Fibroblast of villous mesenchyme (primary cell): ENCODE results near the gene DNPEP. TPM values are rescaled to one million over a fixed set of nuclear protein-coding genes. Genes with fewer than 3 reads are reported as not detected.

ENCODE experiments used
- DNase-seq: peaks from one replicate; pipeline ENCODE4 v3.0.0-alpha.2; 2010; ENCODE audit warnings: low read depth
- H3K4me3 ChIP-seq: 2 replicates; pipeline ENCODE4 v1.5.1; 2011; ENCODE audit warnings: low read depth, mild to moderate bottlenecking, low read length
- small RNA-seq: library from RNA; depleted of rRNA; stranded (forward); fragments of <200 nt; gene quantifications from one replicate; pipeline ENCODE3, GENCODE V24; 2012
- total RNA-seq: library from RNA; depleted of rRNA; stranded (reverse); fragments of >200 nt; gene quantifications from 2 replicates; pipeline ENCODE4 v1.2.3, GENCODE V29; 2012
- TF ChIP-seq, protein P1 (sequence below): IDR thresholded peaks from 2 replicates; pipeline ENCODE4 v1.5.1; 2012; ENCODE audit warnings: low read depth, mild to moderate bottlenecking, low read length; ENCODE audit not compliant: insufficient read depth

DNPEP gene
- total RNA-seq, 1 donor, result 64.8 TPM

DNA sequence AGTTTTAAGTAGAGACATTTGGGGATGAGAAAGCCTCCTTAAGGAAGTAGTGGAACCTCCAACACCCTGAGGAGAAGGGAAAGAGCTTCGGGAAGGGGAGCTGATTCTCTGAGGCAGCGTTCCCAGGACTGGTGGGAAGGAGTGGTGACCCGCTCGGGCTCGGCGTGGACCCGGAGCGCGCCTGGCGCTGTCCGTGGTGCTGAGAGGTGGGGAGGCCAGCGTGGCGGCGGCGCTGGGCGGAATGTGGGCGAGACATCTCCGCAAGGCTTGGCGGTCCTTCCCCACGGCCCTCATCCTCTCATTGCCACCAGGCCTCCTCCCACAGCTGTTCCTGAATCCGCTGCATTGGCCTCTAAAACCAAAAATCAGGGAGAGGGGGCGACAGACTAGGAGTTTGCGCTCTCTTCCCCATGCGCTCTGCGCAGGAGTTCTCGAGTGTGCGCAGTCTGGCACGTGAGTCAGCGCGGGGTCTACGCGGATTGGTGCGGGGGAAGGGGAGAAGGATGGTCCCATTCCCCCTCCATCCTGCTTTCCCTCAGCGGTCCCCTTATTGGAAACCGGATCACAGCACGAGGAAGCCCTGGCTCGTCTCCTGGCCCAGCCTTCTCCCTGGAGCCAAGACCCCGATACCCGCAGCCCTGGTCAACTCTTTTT lies 56.0 kb downstream of the DNPEP start:
- H3K4me3 ChIP-seq, result no peak overlapping the region
- DNase-seq, result peak; percentile 34
- TF ChIP-seq, protein P1, sequence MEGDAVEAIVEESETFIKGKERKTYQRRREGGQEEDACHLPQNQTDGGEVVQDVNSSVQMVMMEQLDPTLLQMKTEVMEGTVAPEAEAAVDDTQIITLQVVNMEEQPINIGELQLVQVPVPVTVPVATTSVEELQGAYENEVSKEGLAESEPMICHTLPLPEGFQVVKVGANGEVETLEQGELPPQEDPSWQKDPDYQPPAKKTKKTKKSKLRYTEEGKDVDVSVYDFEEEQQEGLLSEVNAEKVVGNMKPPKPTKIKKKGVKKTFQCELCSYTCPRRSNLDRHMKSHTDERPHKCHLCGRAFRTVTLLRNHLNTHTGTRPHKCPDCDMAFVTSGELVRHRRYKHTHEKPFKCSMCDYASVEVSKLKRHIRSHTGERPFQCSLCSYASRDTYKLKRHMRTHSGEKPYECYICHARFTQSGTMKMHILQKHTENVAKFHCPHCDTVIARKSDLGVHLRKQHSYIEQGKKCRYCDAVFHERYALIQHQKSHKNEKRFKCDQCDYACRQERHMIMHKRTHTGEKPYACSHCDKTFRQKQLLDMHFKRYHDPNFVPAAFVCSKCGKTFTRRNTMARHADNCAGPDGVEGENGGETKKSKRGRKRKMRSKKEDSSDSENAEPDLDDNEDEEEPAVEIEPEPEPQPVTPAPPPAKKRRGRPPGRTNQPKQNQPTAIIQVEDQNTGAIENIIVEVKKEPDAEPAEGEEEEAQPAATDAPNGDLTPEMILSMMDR, result no peak

GRCh38 chr2:219327719-219328118 lies 60.0 kb downstream of the DNPEP start:
- TF ChIP-seq, protein P1, result no peak
- no peak for DNase-seq

DNA sequence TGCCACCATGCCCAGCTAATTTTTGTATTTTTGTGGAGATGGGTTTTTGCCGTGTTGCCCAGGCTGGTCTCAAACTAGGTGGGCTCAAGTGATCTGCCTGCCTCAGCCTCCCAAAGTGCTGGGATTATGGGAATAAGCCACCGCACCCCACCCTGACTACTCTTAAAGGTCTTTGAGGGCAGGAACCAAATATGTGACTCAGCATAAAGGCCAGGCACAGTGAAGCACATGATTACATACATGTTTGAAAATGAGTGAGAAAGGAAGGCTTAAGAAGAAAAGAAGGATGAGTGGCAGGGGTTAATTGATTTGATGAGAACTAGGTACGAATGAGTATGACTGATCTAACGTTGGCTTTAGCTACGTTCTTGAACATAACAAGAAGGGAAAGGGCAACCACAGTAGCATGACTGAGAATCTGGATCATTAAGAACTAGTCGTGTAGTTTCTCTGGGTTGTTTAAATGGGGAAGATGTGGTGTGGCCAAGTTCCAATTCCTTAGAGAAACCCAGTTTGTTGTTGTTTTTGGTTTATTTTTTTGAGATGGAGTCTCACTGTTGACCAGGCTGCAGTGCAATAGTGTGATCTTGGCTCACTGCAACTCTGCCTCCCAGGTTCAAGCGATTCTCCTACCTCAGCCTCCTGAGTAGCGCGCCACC lies 61.9 kb downstream of the DNPEP start:
- no peak for DNase-seq
- TF ChIP-seq, protein P1, result no peak
- H3K4me3 ChIP-seq, result no peak overlapping the region

More at GRCh38 chr2:219327719-219328118, 60.0 kb downstream of the DNPEP start:
- no peak overlapping the region for H3K4me3 ChIP-seq

DNA sequence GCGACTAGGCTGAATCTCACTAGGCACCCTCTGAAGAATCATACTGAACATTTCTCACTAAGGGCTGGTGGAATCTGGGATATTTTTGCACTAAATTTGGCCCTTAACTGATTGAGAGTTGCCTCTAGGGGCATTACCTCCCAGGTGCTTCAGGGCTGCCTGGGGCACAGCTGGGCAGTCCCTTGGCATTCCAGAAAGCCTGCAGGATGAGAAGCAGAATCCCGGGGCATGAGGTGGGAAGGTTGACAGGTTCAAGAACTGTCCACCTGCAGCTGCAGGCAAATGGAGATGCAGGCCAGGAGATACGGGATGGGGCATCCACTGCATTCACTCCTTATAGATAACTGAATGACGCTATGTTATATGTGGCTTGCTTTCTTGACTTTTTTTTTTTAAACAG lies 62.6 kb downstream of the DNPEP start:
- DNase-seq, result no peak
- TF ChIP-seq, protein P1, result no peak

DNA sequence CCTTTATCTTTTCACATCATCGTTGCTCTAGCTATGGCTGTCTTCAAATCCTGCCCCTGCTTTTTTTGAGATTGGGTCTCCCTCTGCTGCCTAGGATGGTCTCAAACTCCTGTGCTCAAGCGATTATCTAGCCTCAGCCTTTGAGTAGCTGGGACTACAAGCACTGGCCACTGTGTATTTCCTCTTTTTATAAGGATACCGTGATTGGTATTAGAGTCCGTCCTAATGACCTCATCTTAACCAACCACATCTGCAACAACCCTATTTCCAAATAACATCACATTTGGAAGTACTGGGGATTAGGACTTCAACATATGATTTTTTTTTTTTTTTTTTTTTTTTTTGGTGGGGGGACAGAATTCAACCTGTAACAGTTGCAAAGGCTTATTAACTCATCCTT lies 64.3 kb downstream of the DNPEP start:
- H3K4me3 ChIP-seq, result no peak overlapping the region
- no peak for DNase-seq
- TF ChIP-seq, protein P1, result no peak

More for the DNA sequence above, 62.6 kb downstream of the DNPEP start:
- H3K4me3 ChIP-seq, result no peak overlapping the region

Small RNAs within 50 kb of the gene (small RNA-seq; reads per million reads assigned to genes)
- gene AC053503.3, result not detected

Other genes starting within 250 kb of the DNPEP start
- gene NHEJ1, start 227.1 kb downstream of the DNPEP start, total RNA-seq, result 21.9 and 24.2 TPM in 2 replicates
- gene SLC23A3, start 217.9 kb downstream of the DNPEP start, total RNA-seq, result 0.64 and 0.86 TPM in 2 replicates
- gene CNPPD1, start 211.0 kb downstream of the DNPEP start, total RNA-seq, result 17.7 and 19.6 TPM in 2 replicates
- 57.4 and 62.5 TPM in 2 replicates for gene RETREG2, start 209.6 kb downstream of the DNPEP start, total RNA-seq
- gene ZFAND2B, start 181.1 kb downstream of the DNPEP start, total RNA-seq, result 25.5 and 29.3 TPM in 2 replicates
- 17.7 and 31.1 TPM in 2 replicates for gene ABCB6, start 169.0 kb downstream of the DNPEP start, total RNA-seq
- 36.7 and 38.4 TPM in 2 replicates for gene ATG9A, start 158.3 kb downstream of the DNPEP start, total RNA-seq
- gene ANKZF1, start 158.1 kb downstream of the DNPEP start, total RNA-seq, result 22.0 and 22.9 TPM in 2 replicates
- gene GLB1L, start 142.5 kb downstream of the DNPEP start, total RNA-seq, result 11.0 and 15.5 TPM in 2 replicates
- gene STK16, start 142.4 kb downstream of the DNPEP start, total RNA-seq, result 22.9 and 23.2 TPM in 2 replicates
- gene TUBA4B, start 134.7 kb downstream of the DNPEP start, total RNA-seq, result not detected in 2 replicates
- 6.1 and 27.6 TPM in 2 replicates for gene TUBA4A, start 134.0 kb downstream of the DNPEP start, total RNA-seq
- gene DNAJB2, start 108.5 kb downstream of the DNPEP start, total RNA-seq, result 29.6 and 33.7 TPM in 2 replicates
- gene PTPRN, start 78.5 kb downstream of the DNPEP start, total RNA-seq, result 0.86 and 0.97 TPM in 2 replicates
- gene RESP18, start 55.2 kb downstream of the DNPEP start, total RNA-seq, result not detected in 2 replicates
- 20.7 and 35.8 TPM in 2 replicates for gene DES, start 30.5 kb upstream of the DNPEP start, total RNA-seq
- gene SPEG, start 46.9 kb upstream of the DNPEP start, total RNA-seq, result 46.7 and 48.8 TPM in 2 replicates
- 60.9 and 65.1 TPM in 2 replicates for gene GMPPA, start 111.0 kb upstream of the DNPEP start, total RNA-seq
- gene ASIC4, start 126.6 kb upstream of the DNPEP start, total RNA-seq, result under 0.01 TPM in 1 of 2 replicates, not detected in the other
- 196 and 201 TPM in 2 replicates for gene CHPF, start 155.9 kb upstream of the DNPEP start, total RNA-seq
- gene TMEM198, start 156.1 kb upstream of the DNPEP start, total RNA-seq, result 2.6 and 2.9 TPM in 2 replicates
- 67.0 and 86.8 TPM in 2 replicates for gene OBSL1, start 183.6 kb upstream of the DNPEP start, total RNA-seq
- gene INHA, start 184.4 kb upstream of the DNPEP start, total RNA-seq, result 0.43 and 0.64 TPM in 2 replicates
- 16.4 and 18.7 TPM in 2 replicates for gene STK11IP, start 209.9 kb upstream of the DNPEP start, total RNA-seq
- 5.6 and 7.7 TPM in 2 replicates for gene SLC4A3, start 239.7 kb upstream of the DNPEP start, total RNA-seq